HepG2 (cell line): ENCODE data around the gene TULP4. TPM values are rescaled to one million over a fixed set of nuclear protein-coding genes. Genes with fewer than 3 reads are reported as not detected.
A peak's percentile ranks its signal among the peaks of the same experiment; 100 is the strongest.

Experiments used
- BCL3 ChIP-seq: sonication (generic); formaldehyde crosslinking; IDR thresholded peaks from 2 replicates; pipeline ENCODE4 v1.5.1; 2020; ENCODE audit warnings: mild to moderate bottlenecking, missing genetic modification reagents, moderate library complexity
- DMAP1 ChIP-seq: IDR thresholded peaks from 2 replicates; pipeline ENCODE4 v1.6.1; 2016
- E2F2 ChIP-seq: sonication (generic); formaldehyde crosslinking; IDR thresholded peaks from 2 replicates; pipeline ENCODE4 v1.4.0; 2020; ENCODE audit warnings: missing genetic modification reagents, borderline replicate concordance
- ELK4 ChIP-seq: sonication (generic); formaldehyde crosslinking; IDR thresholded peaks from 2 replicates; pipeline ENCODE4 v1.9.0; 2021; ENCODE audit warnings: missing genetic modification reagents, borderline replicate concordance
- GLMP ChIP-seq: sonication (generic); formaldehyde crosslinking; IDR thresholded peaks from 2 replicates; pipeline ENCODE4 v1.9.0; 2021; ENCODE audit warnings: missing genetic modification reagents, mild to moderate bottlenecking, borderline replicate concordance
- KDM3A ChIP-seq: IDR thresholded peaks from 2 replicates; pipeline ENCODE4 v1.6.1; 2018; ENCODE audit warnings: low read depth, missing compliant biosample characterization
- MBD4 ChIP-seq: IDR thresholded peaks from 2 replicates; pipeline ENCODE4 v1.6.1; 2012; ENCODE audit warnings: low read length, inconsistent platforms, borderline replicate concordance
- NFYB ChIP-seq: sonication (generic); formaldehyde crosslinking; IDR thresholded peaks from 2 replicates; pipeline ENCODE4 v1.4.0; 2020; ENCODE audit warnings: missing genetic modification reagents
- PAX8 ChIP-seq: sonication (generic); formaldehyde crosslinking; IDR thresholded peaks from 2 replicates; pipeline ENCODE4 v1.8.0; 2022; ENCODE audit warnings: mild to moderate bottlenecking, missing genetic modification reagents, borderline replicate concordance
- SRSF4 ChIP-seq: fragments of 200-400 bp; formaldehyde crosslinking; IDR thresholded peaks from one replicate; pipeline ENCODE4 v1.6.1; 2018; ENCODE audit warnings: mild to moderate bottlenecking, low read depth, low read length, moderate library complexity; ENCODE audit not compliant: poor library complexity, severe bottlenecking
- SRSF9 ChIP-seq: fragments of 200-400 bp; formaldehyde crosslinking; IDR thresholded peaks from 2 replicates; pipeline ENCODE4 v1.6.1; 2018; ENCODE audit warnings: borderline replicate concordance, mild to moderate bottlenecking, low read depth, low read length; ENCODE audit not compliant: insufficient read depth, poor library complexity, severe bottlenecking
- STAT5B ChIP-seq: sonication (generic); formaldehyde crosslinking; IDR thresholded peaks from 2 replicates; pipeline ENCODE4 v1.4.0; 2020; ENCODE audit warnings: missing genetic modification reagents
- TRIM24 ChIP-seq: sonication (generic); formaldehyde crosslinking; IDR thresholded peaks from 2 replicates; pipeline ENCODE4 v1.8.0; 2022; ENCODE audit warnings: mild to moderate bottlenecking, missing genetic modification reagents
- ZBTB7B ChIP-seq: sonication (generic); formaldehyde crosslinking; IDR thresholded peaks from 2 replicates; pipeline ENCODE4 v1.4.0; 2020; ENCODE audit warnings: missing genetic modification reagents
- ZFP36 ChIP-seq: fragments of 150-350 bp; IDR thresholded peaks from 2 replicates; pipeline ENCODE4 v1.6.1; 2018; ENCODE audit warnings: borderline replicate concordance, low read length, low read depth; ENCODE audit not compliant: partially characterized antibody
- ZNF281 ChIP-seq: sonication (generic); formaldehyde crosslinking; IDR thresholded peaks from 2 replicates; pipeline ENCODE4 v1.4.0; 2020; ENCODE audit warnings: missing genetic modification reagents, borderline replicate concordance
- ZNF576 ChIP-seq: sonication (generic); formaldehyde crosslinking; IDR thresholded peaks from 2 replicates; pipeline ENCODE4 v1.4.0; 2020; ENCODE audit warnings: mild to moderate bottlenecking, missing genetic modification reagents
- polyA plus RNA-seq, 8 experiments: library from polyadenylated mRNA; depleted of rRNA in 3 of 8; stranded (reverse) in 7 of 8; unstranded in 1 of 8; fragments of >200 nt; fragmentation: Illumina TruSeq in 4 of 8; extraction: Trizol in 4 of 8; gene quantifications; 2 replicates each; pipeline versions ENCODE4 v1.2.1 to v1.2.3, GENCODE V29; 2011 to 2016; ENCODE audit warnings: low read depth in 4 of 8, missing spikeins in 1 of 8, mixed read lengths in 1 of 8; ENCODE audit not compliant: insufficient read depth in 1 of 8
- total RNA-seq, 5 experiments: library from RNA; depleted of rRNA; stranded (reverse); fragments of >200 nt; fragmentation: Illumina TruSeq; extraction: Trizol; gene quantifications; 2 replicates each; pipeline ENCODE4 v1.2.3, GENCODE V29; 2016; ENCODE audit warnings: low read depth in 1 of 5

The TULP4 gene
- total and polyA plus RNA-seq, 2 of the 13 experiments (the other 11 are each of a cell fraction or from before 2014, with no cell fraction given), result 21.1 to 122 TPM

GRCh38 chr6:158536084-158536890 is 224.0 kb downstream of the TULP4 start (continued):
- peak; percentile 95 for TF ChIP-seq GLMP (CRISPR knock-in tag)
- peak; percentile 61 for TF ChIP-seq DMAP1 (CRISPR knock-in tag)
- peak; percentile 88 for TF ChIP-seq ZBTB7B (CRISPR knock-in tag)
- TF ChIP-seq ELK4 (CRISPR knock-in tag), result peak; percentile 28; the same call in 1 of the 2 replicates
- TF ChIP-seq BCL3, result peak; percentile 87
- TF ChIP-seq ZNF576 (CRISPR knock-in tag), result no peak
- TF ChIP-seq PAX8 (CRISPR knock-in tag), result no peak
- no peak for TF ChIP-seq ZFP36
- TF ChIP-seq ZNF281 (CRISPR knock-in tag), result peak; percentile 75
- no peak for TF ChIP-seq TRIM24 (CRISPR knock-in tag)
- TF ChIP-seq KDM3A (CRISPR knock-in tag), result peak; percentile 50; the same call in 1 of the 2 replicates
- no peak for TF ChIP-seq SRSF4
- TF ChIP-seq STAT5B (CRISPR knock-in tag), result 0 out of 2 replicates have a peak, but pooled peaks have one; percentile 76
- no peak; the same call in 1 of the 2 replicates for TF ChIP-seq E2F2 (CRISPR knock-in tag)
- no peak for TF ChIP-seq MBD4
- TF ChIP-seq NFYB, result peak; percentile 59; the same call in 1 of the 2 replicates
- TF ChIP-seq SRSF9, result no peak
